GM10847 (cell line): ENCODE measurements around the gene TRAPPC6A.
A peak's percentile ranks its signal among the peaks of the same experiment; 100 is the strongest.

Experiments
- POLR2A ChIP-seq: IDR thresholded peaks from 2 replicates; pipeline ENCODE4 v1.6.1; 2011; ENCODE audit not compliant: insufficient read length; ENCODE audit errors: extremely low read depth

TRAPPC6A gene

DNA sequence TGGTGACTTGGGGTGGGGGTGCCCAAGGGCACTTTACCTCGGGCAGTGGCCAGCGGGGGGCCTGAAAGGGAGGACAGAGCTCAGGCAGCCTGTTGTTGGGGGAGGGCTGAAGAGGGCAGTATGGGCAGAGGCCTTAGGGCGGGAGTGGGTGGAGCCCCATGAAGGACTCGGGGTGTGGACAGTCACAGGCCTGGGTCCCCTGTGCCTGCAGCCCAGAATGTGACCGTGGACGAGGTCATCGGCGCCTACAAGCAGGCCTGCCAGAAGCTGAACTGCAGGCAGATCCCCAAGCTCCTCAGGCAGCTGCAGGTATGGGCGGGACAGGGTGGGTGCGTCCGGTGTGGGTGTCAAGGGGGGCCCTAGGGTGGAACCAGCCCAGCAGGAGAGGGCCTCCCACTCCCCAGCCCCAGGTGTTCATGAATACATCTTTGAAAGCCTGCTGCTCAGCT is 39.7 kb downstream of the TRAPPC6A start:
- TF ChIP-seq POLR2A, result no peak

DNA sequence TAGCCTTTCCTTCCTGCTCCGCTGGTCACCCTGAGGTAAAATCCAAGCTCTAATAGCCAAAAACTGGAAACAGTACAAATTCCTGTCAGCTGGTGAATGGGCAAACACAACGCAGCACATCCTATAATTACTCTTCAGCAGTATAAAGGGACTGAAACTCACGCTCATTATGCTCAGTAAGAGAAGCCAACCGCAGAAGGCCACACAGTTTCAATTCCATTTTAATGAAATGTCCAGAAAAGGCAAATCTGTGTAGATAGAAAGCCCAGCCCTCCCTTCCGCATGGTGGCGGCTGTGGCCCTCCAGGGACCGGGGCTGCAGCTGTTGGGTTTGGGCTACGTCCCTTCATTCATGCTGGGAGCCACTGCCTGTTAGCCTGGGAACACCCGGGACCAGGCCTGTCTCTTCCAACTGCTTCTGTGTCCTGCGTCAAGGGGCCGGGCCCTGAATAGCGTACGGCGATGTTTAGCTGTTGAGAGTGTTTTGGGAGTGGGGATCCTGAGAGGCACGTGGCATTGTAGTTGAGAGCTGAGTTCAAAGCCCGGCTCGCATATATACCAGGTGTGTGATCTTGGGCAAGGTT is 40.8 kb downstream of the TRAPPC6A start:
- peak; percentile 22 for TF ChIP-seq POLR2A

DNA sequence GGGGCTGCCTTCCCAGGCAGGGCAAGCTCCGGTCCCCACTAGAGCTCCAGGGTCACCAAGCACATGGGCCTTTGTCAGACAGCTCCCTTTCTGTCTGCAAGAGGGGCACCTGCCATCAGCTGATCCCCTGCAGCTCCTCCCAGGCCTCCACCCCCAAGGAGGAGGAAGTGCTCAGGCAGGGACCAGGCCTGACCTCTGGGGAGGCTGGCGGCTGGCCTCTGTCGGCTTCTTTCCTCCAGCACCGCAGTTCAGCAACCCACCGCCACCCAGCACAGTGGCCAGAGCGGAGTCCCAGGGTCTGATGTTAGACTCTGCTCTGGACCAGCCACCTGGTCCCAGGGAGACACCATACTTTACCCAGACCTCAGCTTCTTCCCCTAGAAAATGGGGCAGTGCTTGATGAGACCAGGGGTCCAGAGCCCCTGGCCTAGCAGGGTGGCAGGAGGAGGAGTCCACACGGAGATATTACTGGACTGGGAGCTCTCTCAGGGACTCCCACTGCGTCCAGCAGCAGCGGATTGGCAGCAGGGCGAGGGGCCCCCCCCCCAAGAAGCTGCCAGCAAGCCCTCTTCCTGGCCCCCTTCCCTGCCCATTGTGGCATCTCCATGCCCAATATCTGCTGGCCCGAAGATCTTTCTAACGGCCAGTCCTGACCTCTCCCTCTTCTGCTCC is 41.4 kb downstream of the TRAPPC6A start:
- no peak for TF ChIP-seq POLR2A

DNA sequence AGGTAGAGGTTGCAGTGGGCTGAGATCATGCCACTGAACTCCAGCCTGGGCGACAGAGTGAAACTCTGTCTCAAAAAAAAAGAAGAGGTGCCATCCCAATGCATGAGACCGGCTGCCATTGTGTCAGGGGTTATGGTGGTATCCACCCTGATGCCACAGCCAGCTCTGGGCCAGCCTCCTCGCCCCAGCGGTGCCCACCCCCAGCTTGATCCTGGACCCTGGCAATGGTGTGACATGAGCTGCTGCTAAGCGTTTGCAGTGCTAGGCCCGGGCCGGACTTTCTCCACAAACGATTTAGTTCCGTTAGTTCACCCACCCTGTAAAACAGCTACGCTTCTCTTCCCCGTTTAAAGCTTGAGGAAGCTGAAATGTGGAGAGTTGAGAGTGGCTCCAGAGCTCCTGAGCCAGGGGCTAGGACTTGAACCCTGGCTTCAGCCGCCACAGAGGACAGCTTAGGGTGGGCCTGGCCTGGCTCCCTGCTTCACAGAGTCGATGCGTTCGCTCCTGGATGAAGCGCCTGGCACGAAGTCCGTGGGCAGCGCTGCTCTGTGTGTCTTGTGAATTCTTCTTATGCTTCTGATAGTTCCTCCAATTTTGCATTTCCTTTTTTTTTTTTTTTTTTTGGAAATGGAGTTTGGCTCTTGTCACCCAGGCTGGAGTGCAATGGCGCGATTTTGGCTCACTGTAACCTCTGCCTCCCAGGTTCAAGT is 42.7 kb downstream of the TRAPPC6A start:
- no peak for TF ChIP-seq POLR2A

DNA sequence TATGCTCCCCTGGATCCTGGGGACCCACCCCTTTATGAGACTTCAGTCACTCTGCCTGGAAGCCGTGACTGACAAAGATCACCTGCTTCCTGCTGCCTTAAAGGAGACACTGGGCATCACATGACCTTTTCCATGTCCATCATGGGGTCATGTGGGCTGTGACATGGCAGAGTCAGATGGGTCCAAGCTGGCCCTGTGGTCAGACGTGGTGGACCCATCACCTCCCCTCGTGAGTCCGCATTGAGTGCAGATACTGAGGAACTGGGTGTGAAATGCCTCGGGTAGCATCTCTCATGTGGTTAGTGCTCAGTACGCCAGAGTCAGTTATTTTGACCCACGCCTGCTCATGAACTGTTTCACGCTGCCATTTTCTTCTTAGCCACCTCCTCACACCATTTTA is 44.4 kb downstream of the TRAPPC6A start:
- TF ChIP-seq POLR2A, result no peak

DNA sequence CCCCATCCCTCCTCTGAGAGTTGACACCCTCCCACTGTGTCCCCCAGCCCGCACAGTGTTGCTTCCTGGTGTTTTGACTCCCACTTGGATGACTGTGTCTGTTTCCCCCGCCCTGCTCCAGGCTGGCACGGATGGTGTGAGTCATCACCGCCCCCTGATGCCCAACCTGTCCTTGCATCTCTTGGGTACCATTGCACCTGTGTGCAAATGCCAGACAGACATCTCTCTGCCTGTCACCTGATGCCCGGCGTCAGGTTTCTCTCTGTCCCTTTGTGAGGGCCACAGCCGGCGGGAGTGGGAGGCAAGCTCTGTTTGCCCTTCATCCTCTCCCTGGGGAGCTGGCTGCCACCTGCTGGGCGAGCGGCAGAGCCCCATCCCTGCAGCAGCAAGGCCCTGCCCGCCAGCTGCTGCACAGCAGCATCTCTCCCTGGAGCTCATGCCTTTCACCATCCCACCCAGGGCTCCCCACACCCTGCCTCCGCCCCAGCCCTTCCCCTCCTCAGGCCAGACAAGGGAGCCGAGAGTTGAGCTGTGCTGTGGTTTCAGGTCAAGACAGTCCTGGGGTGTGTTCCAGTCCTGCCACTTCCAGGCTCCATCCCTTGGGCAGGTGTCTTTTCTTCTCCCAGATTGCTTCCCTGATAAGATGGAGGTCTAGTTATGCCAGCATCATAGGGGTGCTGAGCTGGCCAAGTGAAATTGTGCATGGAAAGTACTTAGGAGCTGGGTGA is 47.0 kb downstream of the TRAPPC6A start:
- TF ChIP-seq POLR2A, result no peak

DNA sequence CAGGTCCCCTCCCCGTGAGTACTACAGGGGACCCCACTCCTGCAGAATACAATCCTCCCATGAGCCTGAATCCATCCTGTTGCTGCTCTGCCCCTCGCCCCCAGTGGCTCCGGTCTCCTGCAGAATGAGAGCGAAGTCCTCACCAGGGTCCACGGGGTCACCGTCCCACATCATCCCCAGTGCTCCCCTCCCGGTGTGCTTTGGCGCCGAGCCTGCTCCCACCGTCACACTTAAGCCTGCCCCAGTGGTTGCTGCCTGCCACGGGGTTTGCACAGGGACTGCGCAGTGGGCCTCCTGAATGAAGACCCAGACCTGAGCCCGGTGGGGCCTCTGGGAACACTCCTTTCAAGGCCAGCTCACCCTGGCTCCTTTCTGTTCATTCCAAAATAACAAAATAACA is 47.8 kb downstream of the TRAPPC6A start:
- no peak for TF ChIP-seq POLR2A

DNA sequence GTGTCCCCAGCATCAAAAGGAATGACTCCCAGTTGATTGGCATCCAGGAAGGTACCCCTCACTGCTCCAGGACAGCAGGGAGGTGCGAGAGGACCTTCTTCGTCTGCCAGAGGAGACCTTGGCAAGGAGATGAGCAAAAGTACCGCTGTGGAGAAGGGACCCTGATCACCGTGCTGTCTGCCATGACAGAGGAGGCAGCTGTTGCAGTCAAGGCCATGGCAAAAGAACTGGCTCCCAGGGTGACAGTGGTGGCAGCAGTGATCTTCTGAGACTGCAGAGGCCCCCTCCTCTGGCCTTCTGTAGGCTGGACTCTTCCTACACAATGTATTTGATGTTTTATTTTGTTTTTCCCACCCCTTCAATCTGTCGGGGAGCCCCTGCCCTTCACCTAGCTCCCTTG is 49.2 kb downstream of the TRAPPC6A start:
- TF ChIP-seq POLR2A, result no peak

DNA sequence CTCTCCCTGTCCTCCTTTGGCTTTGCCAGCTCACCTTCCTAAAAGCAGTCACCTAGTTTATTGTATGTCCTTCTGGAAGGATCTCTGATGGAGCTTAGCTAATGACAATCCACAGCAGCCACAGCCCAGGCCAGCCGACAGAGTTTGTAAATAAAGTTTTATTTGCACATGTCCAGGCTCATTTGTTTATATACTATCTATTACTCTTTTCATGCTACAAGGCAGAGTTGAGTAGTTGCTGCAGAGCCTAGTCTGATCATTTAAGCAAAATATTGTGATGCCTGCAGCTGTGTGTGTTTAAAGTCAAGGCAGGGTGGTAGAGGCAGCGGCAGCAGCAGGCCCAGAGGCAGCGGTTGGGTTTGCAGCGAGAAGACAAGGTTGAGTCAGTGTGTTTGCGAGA is 49.9 kb downstream of the TRAPPC6A start:
- TF ChIP-seq POLR2A, result no peak

DNA sequence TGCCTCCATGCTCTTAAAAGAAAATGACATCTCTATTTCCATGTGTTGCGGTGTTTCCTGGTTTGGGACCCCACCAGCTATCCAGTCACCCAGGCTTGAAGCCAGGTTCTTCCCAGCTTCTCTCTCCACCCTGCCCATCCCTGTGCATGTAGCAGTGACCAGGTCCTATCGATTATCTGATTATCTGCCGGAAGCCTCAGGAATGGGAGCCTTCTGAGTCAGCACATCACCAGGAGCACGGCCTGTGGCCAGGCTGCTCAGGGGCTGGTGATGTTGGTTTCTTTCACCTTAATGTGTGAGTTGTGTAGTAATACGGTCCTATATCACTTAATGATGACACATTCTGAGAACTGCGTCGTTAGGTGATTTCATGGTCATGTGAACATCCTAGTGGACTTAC is 51.4 kb downstream of the TRAPPC6A start:
- no peak for TF ChIP-seq POLR2A

DNA sequence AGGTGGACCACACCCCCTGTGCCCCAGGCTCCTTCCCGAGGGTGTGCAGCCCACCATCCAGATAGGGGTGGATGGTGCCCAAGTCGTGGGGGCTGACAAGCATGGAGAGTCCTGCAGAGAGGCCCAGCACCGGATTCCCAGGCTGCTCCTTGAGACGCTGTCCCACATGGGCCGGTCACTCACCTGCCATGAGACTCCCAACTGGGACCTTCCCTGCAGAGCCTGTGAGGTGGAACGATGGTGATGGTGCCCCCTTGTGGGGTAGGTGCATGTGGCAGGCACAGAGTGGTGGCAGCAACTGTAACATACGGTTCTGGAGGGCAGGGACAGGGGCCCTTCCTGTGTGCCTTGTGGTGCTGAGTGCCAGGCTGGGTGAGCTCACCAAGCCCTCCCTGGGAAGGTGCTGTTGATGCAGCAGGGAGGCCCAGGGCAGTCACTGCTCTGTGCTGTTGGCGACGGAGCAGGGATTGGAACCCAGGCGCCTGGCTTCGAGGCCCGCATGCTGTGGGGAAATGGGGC is 52.0 kb downstream of the TRAPPC6A start:
- TF ChIP-seq POLR2A, result no peak

DNA sequence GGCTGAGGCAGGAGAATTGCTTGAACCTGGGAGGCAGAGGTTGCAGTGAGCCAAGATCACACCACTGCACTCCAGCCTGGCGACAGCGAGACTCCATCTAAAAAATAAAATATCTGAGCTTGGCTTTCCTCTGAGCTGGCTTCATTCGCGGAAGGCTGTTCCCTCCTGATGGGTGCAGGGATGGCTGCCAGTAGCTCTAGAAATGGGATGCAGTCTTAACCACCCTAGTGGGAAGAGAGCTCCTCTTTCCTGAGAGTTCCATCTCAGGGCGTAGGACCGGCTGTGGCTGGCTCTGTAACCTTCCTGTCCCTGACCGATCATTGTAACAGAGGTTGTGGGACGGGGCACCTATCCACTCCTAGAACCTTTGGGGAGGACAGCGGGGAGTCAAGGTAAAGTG is 52.7 kb downstream of the TRAPPC6A start:
- no peak for TF ChIP-seq POLR2A

DNA sequence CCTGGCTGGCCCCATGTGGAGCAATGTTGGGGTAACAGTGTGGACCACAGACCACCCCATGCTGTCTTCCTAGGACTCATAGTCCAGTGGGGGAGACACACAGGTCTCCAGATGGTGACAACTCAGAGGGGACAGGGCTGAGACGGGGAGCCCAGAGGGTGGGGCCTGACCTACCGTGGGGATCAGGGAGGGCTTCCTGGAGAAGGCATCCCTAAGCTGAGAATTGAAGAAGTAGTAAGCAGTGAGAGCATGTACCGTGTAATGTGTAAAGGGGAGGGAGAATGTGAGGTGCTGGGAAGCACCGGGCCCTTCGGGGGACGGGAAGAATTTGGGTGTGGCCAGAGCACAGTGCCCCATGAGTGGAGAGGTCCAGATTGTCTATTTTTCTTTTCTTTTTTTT is 54.0 kb downstream of the TRAPPC6A start:
- TF ChIP-seq POLR2A, result no peak

DNA sequence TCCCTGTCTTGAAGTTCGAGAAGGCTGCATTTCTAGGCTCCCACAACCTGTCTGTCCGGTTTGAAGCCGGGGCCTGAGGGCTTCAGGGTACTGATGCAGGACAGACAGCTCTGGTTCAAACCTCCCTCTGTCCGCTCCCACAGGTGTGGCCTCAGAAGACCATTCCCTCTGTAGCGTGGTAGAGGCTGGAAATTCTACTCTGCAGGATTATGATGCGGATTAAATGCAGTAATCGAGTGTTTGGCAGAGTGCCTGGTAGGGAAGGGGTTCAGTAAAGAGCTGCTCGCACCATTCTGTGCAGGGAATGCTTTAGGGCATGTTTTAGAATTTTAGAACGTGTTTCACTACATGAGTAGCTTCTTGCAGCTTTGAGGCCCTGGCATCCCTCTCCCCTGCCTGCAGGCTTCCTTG is 54.6 kb downstream of the TRAPPC6A start:
- no peak for TF ChIP-seq POLR2A

DNA sequence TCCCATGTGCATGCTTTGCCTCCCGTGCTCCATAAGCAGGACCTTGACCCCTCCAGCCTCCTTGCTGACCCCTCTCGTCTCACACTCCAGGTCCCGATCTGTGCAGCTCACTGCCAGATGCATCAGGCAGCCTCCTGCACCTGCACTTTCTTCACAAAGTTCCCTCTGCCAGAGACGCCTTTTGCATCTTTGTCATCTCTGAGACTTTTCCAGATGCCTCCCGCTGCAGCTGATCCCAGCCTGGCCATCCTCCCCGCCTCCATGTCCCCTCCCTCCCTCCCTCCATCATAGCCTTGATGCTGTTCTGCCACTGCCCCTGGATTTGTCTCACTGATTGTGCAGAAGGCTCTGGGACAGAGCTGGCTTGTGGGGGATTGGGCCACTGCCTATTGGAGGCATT is 55.2 kb downstream of the TRAPPC6A start:
- TF ChIP-seq POLR2A, result no peak

DNA sequence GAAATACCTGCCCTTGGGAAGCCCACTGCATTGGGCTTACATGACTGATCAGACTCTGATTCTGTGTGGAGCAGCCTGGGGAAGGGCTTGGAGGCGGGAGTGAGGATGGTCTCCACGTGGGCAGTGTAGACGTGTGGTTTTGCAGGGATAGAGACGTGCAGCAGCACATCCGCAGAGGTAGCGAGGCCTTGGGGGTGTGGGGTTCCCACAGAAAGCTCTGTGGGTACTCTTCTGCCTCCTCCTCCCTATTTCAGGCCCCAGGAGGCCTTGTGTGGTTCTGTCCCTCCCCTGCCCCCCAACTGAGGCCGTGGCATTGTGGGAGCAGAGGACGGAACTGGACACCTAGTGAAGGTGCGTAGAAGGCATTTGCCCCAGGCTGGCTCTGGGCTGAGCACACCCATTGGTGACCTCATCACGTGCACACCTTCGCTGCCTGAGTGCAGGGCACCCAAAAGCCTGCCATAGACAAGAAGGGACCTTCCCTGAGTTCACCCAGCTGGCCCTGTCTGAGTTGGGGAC is 56.2 kb downstream of the TRAPPC6A start:
- no peak for TF ChIP-seq POLR2A

DNA sequence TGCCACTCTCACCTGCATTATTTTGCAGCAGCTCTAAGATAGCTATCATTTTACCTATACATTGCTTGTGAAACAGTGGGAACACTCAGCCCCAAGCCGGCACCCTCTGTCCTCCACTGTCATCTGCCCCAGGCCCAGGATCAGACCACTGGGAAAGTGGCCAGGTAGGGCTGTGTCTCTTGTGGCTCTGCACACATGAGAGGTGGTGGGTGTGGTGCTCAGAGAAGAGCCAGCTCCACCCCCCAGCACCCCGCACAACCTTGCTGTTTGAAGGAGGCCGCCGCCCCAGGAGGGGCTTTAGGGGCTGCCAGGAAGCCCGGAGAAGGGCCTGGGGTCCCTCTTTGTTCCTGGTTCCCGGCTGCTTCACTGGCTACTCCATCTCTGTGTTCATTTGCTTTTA is 58.5 kb downstream of the TRAPPC6A start:
- no peak for TF ChIP-seq POLR2A
